Stimulated activated naive CD8-positive, alpha-beta T cell treated with anti-CD3 and anti-CD28 coated beads, Interleukin-15, amount 100 ng/mL, for 72 hours (primary cell): Measurements from ENCODE around the gene DENND5B.
"Not testable (repeated sequence)": the region's sequence is repeated elsewhere in the genome, so short reads cannot be mapped to it uniquely, and the experiment has no call there.

Experiments
- ATAC-seq: fragments of 150-1000 bp; cut with Tn5 transposase; 2 replicates; pipeline ENCODE4 v1.10.0; 2021; ENCODE audit warnings: mild to moderate bottlenecking, moderate library complexity
- DNase-seq, 2 donors: peaks; one replicate each; pipeline ENCODE4 v3.0.0; 2021 to 2022
- H3K27ac Mint-ChIP-seq, 2 donors: one replicate each; pipeline ENCODE4 v1.8.0; 2022; ENCODE audit warnings: mild to moderate bottlenecking in 2 of 2, mixed read lengths in 2 of 2, moderate library complexity in 2 of 2
- H3K27me3 Mint-ChIP-seq: one replicate; pipeline ENCODE4 v1.8.0; 2022; ENCODE audit warnings: mixed read lengths
- H3K4me1 Mint-ChIP-seq: one replicate; pipeline ENCODE4 v1.8.0; 2022; ENCODE audit warnings: mild to moderate bottlenecking, mixed read lengths
- H3K4me3 Mint-ChIP-seq, 2 donors: one replicate each; pipeline ENCODE4 v1.8.0; 2022; ENCODE audit warnings: mild to moderate bottlenecking in 2 of 2, mixed read lengths in 2 of 2, moderate library complexity in 1 of 2
- H3K9me3 Mint-ChIP-seq, 2 donors: one replicate each; pipeline ENCODE4 v1.8.0; 2022; ENCODE audit warnings: mixed read lengths in 2 of 2

Gene DENND5B

DNA sequence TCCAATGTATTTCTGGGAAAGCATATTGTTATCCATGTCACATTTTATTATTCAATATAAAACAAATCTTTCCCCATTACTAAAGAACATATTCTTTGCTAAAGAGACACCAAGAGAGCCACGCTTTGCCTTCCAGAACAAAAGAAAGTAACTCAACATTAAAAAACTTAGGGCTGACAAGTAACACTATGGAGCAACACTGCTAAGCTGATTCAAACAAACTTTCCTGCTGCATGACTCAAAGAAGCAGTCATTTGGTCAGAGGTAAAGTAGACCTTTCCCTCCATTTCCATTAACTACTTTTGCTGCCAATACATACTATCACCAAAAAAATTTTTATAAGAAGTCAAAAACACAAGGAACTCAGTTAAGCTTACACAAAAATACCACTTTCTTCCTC lies 83.0 kb downstream of the DENND5B start:
- ATAC-seq (no peak), DNase-seq (no peak)
- Mint-ChIP-seq H3K27ac (no peak overlapping the region), H3K4me1 (no peaks in the 10 kb centered on the region), H3K27me3 (no peaks in the 10 kb centered on the region), H3K4me3 (no peak overlapping the region), H3K9me3 (peaks cover 0 to 7% of the 10 kb centered on the region in 2 donors)

DNA sequence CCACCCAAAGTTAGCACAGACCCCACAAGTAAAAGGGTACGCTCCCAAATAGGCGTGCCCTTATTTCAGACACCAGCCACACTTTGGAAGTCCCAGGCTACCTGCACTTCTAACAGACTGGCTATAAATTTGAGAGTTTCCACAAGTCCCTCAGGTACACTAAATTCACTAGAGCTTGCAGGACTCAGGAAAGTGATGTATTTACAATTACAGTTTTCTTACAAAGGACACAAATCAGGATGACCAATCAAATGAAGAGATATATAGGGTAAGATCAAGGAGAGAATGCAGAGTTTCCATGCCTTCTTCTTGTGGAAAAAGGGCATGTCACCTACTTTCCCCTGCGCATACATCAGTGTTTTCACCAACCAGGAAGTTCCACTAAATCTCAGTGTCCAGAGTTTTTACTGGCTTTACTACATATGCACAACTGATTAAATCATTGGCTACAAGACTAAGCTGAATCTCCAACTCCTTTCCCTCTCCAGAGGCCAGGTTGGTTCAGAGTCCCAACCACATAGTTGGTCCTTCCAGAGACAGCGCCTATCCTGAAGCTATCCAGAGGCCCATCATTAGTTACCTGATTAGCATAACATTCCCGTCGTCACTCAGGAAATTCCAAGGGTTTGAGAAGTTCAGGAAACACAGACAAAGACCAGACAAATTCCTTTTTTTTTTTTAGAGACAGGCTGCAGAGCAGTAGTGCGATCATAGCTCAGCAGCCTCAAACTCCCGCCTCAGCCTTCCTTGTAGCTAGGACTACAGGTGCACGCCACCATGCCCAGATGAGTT lies 84.2 kb downstream of the DENND5B start:
- no peak for ATAC-seq
- H3K4me1 Mint-ChIP-seq: no peaks in the 10 kb centered on the region
- DNase-seq: no peak
- H3K4me3 Mint-ChIP-seq: no peak overlapping the region
- peaks cover 0 to 7% of the 10 kb centered on the region in 2 donors for H3K9me3 Mint-ChIP-seq
- H3K27me3 Mint-ChIP-seq: no peaks in the 10 kb centered on the region
- H3K27ac Mint-ChIP-seq: peak overlapping the region in 1 of 2 donors; percentile 58

DNA sequence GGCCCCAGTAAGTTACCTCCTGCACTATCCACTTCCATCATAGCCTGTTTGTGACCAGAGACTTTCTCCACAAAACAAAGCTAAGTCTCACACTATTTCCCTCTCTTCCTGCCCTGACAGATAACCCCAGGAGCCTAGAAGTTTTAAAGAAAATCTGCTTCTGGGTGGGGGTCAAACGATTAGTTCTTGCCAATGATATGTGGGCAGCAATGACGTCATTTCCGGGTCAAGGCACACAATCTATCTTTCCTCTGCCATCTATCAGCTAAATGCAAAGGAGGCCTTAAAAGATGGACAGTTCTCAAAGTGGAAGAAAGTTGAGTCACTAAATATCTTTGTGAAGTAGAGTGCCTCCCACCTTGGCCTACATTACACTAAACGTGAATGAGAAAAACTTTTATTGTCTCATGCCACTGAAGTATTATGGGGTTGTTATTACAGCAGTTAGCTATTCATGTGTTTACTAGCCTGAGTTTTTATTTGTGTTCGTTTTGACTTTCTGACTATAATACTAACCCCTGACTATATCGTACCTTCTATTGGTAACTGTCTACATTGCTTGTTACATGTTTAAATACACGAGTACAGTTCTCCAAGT lies 86.2 kb downstream of the DENND5B start:
- DNase-seq (no peak), ATAC-seq (no peak)
- no peak overlapping the region for H3K27ac Mint-ChIP-seq
- H3K27me3 Mint-ChIP-seq: no peaks in the 10 kb centered on the region
- H3K9me3 Mint-ChIP-seq: peaks cover 0 to 7% of the 10 kb centered on the region in 2 donors
- H3K4me3 Mint-ChIP-seq: no peak overlapping the region
- H3K4me1 Mint-ChIP-seq: no peaks in the 10 kb centered on the region

DNA sequence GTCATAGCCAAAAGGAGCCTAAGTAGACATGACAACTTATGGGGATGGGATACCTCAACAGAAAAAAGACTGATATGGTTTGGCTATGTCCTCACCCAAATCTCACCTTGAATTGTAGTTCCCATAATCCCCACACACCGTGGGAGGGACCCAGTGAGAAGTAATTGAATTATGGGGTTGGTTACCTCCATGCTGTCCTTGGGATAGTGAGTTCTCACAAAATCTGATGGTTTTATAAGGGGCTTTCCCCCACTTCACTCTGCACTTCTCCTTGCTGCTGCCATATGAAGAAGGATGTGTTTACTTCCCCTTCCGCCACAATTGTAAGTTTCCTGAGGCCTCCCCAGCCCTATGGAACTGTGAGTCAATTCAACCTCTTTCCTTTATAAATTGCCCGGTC lies 89.9 kb downstream of the DENND5B start:
- not testable (repeated sequence) for H3K4me3 Mint-ChIP-seq, H3K27ac Mint-ChIP-seq, ATAC-seq, H3K9me3 Mint-ChIP-seq, H3K4me1 Mint-ChIP-seq, H3K27me3 Mint-ChIP-seq, DNase-seq

DNA sequence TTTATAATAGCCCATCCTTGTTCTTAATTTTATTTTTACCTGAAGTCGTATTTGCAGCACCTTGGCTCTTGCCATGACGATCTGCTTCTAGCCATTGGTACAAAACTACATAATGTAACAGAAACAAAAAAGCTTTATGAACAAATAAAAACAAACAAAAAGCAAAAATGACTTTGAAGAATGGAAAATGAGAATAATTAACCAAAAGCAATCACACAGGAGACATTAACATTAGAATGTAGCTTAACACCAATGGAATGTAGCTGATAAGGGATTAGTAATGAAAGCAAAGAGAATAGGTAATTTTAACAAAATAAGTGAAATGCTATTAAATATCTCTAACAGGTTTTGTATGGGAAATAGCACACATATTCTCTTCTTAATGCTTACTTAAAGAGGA lies 91.4 kb downstream of the DENND5B start:
- ATAC-seq: no peak
- no peak overlapping the region for H3K4me3 Mint-ChIP-seq
- DNase-seq: no peak
- H3K27ac Mint-ChIP-seq: no peak overlapping the region
- H3K9me3 Mint-ChIP-seq: peaks cover 0 to 3% of the 10 kb centered on the region in 2 donors
- H3K27me3 Mint-ChIP-seq: peaks cover 7% of the 10 kb centered on the region
- no peaks in the 10 kb centered on the region for H3K4me1 Mint-ChIP-seq

DNA sequence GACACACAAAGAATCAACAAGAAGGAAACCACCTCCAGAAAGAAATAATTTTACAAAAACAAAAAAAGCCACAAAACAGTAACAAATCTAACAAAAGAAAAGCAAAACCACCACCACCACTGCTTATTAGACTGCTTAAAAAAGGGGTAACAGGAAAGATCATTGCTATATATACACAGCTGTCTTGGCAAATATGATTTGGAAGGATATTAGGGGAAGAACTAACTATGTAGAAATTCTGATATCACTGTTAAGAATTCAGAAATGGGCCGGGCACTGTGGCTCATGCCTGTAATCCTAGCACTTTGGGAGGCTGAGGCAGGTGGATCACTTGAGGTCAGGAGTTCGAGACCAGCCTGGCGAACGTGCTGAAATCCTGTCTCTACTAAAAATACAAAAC lies 92.5 kb downstream of the DENND5B start:
- peaks cover 7% of the 10 kb centered on the region for H3K27me3 Mint-ChIP-seq
- DNase-seq (no peak), ATAC-seq (no peak)
- no peak overlapping the region for H3K4me3 Mint-ChIP-seq
- H3K4me1 Mint-ChIP-seq: no peaks in the 10 kb centered on the region
- H3K27ac Mint-ChIP-seq: no peak overlapping the region
- no peaks in the 10 kb centered on the region for H3K9me3 Mint-ChIP-seq

DNA sequence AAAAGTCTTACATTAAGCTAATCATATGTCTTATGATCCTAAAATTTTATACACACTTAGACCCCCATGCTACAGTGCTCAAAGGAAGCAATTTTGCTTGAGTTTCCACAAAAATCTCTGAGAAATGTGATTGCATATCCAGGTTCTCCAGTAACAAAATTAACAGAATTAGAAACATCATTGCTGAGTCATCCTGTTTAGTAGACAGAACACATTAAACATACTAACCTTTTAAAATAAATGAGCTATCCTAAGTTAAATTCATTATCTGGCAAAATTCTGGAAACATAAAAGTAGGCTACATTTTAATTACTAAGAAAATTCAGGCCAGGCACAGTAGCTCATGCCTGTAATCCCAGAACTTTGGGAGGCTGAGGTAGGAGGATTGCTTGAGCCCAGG lies 94.7 kb downstream of the DENND5B start:
- H3K9me3 Mint-ChIP-seq: no peaks in the 10 kb centered on the region
- peaks cover 7% of the 10 kb centered on the region for H3K27me3 Mint-ChIP-seq
- no peaks in the 10 kb centered on the region for H3K4me1 Mint-ChIP-seq
- ATAC-seq (no peak), DNase-seq (no peak)
- H3K4me3 Mint-ChIP-seq: no peak overlapping the region
- no peak overlapping the region for H3K27ac Mint-ChIP-seq

DNA sequence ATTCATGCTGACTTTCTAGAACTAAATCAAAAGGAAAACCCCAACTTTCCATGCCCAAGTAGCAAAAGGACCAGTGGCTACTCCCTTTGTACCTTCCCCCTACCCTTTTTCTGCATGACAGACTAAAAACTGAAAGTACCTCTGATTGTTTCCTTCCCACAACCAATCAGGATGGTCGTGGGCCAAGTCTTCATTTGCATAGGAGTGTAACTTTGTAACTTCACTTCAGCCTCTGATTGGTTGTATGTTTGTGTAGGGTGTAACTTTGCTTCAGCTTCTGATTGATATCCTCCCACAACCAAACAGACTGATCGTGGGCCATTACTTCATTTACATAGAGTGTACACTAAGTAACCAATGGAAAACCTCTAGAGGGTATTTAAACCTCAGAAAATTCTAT lies 96.5 kb downstream of the DENND5B start:
- H3K4me3 Mint-ChIP-seq: no peak overlapping the region
- no peak overlapping the region for H3K27ac Mint-ChIP-seq

DNA sequence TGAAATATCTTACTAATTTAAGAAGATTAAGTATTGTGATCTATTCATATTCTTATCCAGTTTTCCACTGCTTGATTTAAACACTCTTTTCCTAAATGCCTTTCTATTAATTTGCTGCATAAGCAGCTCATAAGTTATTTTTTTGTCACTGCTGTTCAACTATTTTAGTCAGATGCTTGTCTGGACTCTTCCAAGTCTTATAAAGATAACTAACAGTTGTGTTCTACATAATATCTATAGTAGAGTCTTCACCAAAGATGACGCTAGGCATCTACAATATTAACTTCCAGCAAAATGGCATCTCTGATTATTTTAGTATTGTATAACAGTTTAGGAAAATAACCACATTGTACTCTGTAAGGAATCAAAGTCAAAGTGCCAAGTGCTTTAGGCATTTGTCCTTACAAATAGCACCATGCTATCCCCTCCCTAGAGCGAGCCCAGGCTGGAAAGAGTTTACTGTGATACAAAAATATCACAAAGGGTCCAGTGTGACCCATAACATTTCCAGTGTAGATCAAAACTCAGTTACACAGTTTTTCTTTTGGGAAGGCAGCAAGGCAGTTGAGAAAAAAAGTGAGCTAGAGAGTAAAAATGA lies 98.2 kb downstream of the DENND5B start:
- DNase-seq: no peak
- H3K27ac Mint-ChIP-seq: no peak overlapping the region
- H3K4me1 Mint-ChIP-seq: no peaks in the 10 kb centered on the region
- no peaks in the 10 kb centered on the region for H3K9me3 Mint-ChIP-seq
- H3K4me3 Mint-ChIP-seq: no peak overlapping the region
- ATAC-seq: no peak
- no peaks in the 10 kb centered on the region for H3K27me3 Mint-ChIP-seq

More for the DNA sequence above, 96.5 kb downstream of the DENND5B start:
- DNase-seq: no peak
- Mint-ChIP-seq H3K27me3 (peaks cover 7% of the 10 kb centered on the region), H3K9me3 (no peaks in the 10 kb centered on the region), H3K4me1 (no peaks in the 10 kb centered on the region)
- no peak for ATAC-seq

DNA sequence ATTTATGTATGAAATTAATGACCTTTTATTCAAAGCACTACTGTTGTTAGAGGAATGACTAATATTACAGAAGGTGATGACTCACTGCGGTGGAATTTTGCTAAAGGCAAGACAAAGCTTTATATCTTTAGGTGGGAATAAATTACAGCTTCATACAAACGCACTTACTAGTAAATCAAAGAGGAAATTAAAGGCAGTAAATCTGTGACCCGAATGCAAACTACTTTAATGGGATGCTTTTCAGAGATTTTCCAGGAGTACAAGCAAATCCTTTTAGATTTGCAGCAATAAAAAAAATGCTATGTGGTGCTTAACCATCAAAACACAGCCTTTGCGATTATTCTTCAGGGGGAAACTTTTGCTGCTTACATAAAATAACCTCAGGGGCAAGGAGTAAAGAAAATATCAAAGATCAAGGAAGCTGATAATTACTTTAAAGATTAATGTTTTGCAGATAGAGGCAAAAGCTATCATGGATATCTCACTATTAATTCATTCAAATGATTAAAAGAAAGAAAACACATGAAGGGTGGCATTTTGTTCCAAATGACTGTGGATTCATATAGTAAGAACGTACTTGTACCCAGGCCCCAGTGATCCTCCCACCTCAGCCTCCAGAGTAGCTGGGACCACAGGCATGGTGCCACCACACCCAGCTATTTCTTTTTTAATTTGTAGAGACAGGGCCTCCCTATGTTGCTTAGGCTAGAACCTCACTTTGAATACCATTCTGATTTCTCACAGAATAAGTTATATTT lies 98.9 kb downstream of the DENND5B start:
- no peaks in the 10 kb centered on the region for H3K4me1 Mint-ChIP-seq
- H3K9me3 Mint-ChIP-seq: no peaks in the 10 kb centered on the region
- DNase-seq (no peak), ATAC-seq (no peak)
- no peaks in the 10 kb centered on the region for H3K27me3 Mint-ChIP-seq
- H3K27ac Mint-ChIP-seq: no peak overlapping the region
- no peak overlapping the region for H3K4me3 Mint-ChIP-seq

DNA sequence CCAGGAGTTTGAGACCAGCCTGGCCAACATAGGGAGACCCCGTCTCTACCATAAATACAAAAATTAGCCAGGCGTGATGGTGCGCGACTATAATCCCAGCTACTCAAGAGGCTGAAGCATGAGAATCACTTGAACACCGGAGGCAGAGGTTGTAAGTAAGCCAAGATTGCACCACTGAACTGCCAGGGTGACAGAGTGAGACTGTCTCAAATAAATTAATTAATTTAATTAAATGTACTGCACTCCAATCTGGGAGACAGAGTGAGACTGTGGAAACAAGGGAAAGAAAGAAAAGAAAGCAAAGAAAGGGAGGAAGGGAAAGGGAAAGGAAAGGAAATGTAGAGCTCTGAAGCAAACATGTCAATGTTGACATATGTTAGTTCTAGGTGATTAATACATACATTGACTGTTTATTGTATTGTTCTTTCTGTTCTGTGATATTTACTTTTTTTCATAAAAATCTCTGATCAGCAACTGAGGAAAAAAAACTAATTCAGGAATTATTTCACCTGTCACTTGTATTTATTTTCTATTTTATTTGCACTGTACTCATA lies 99.6 kb downstream of the DENND5B start:
- no peak overlapping the region for H3K4me3 Mint-ChIP-seq
- DNase-seq (no peak), ATAC-seq (no peak)
- H3K27ac Mint-ChIP-seq: no peak overlapping the region
- H3K9me3 Mint-ChIP-seq: no peaks in the 10 kb centered on the region
- no peaks in the 10 kb centered on the region for H3K4me1 Mint-ChIP-seq
- no peaks in the 10 kb centered on the region for H3K27me3 Mint-ChIP-seq

DNA sequence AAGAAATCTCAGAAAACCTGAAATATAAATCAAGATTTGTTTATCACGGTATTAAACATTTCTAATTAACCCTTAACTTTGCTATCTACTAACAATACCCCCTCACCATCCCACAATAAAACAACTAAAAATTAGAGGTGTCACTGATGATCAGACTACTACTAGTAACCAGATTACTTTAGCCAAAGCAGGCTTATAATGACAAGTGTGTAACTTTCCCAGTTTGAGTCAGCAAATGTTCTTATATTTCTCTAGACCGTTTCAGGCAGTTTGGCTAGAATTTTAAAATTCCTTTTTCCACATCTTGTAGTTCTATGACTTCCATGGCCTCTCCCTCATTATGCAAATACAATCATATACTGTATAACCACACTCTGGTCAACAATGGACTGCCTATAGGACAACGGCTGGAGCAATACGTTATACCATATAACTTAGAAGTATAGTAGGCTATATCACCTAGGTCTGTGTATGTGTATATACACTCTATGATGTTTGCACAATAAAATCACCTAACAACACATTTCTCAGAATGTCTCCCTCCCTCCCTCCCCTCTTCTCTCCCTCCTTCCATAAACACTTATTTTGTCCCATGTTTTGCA lies 102.1 kb downstream of the DENND5B start:
- DNase-seq (no peak), ATAC-seq (no peak)
- no peaks in the 10 kb centered on the region for H3K27me3 Mint-ChIP-seq
- H3K4me3 Mint-ChIP-seq: no peak overlapping the region
- no peak overlapping the region for H3K27ac Mint-ChIP-seq
- H3K9me3 Mint-ChIP-seq: no peaks in the 10 kb centered on the region
- H3K4me1 Mint-ChIP-seq: no peaks in the 10 kb centered on the region

DNA sequence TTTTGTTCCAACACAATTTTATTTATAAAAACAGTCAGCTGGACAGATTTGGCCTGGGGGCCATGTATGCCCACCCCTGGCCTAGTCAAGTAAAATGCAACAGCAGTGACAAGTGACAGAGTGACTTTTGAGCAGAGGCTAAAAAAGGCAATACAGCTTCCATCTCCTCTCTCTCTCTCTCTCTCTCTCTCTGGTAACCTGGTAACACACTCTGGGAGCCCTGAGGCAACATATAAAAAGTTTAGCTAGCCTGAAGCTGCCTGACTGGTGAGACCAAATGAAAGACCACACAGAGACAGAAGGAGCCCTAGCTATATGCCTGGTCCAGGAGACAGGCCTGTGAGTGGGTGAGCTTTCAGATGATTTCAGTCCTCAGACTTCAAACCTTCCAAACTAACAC lies 105.4 kb downstream of the DENND5B start:
- Mint-ChIP-seq H3K4me1 (no peaks in the 10 kb centered on the region), H3K9me3 (no peaks in the 10 kb centered on the region), H3K27me3 (no peaks in the 10 kb centered on the region), H3K4me3 (no peak overlapping the region), H3K27ac (no peak overlapping the region)
- no peak for DNase-seq
- ATAC-seq: no peak

DNA sequence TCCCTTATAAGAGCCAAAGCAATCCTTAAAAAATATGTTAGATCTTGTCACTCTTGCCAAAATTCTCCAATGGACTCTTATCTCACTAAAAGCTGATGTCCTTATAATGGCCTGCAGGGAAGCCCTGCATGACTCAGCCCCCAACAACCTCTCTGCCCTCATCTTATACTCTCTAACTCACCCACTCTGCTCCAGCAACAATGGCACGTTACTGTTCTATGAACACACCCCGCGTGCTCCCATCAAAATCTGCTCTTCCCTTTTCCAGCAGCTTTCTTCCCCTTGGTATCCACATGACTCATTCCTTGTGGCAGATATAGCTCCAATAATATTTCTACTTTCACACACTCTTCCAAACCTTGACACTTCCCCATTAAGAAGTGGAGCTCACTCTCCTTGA lies 108.1 kb downstream of the DENND5B start:
- no peaks in the 10 kb centered on the region for H3K9me3 Mint-ChIP-seq
- H3K4me3 Mint-ChIP-seq: no peak overlapping the region
- no peaks in the 10 kb centered on the region for H3K27me3 Mint-ChIP-seq
- H3K27ac Mint-ChIP-seq: no peak overlapping the region
- ATAC-seq (no peak), DNase-seq (no peak)
- no peaks in the 10 kb centered on the region for H3K4me1 Mint-ChIP-seq

DNA sequence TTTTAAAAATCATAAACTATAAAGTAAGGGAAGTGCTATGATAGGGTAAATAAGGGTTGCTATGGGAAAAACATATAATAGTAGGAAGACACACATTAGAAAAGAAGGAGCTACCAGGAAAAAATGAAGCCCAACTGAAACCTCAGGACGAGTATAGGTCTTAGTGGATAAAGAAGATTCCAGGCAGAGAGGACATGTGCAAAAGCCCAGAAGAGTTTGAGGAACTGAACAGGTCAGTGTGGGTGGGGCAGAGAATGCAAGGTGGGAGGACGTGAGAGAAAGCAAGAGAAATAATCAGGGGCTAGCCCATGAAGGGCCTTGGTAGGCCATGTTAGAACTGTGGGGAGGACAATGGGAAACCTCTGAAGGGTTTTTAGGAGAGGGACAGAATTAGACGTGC lies 109.5 kb downstream of the DENND5B start:
- Mint-ChIP-seq H3K27me3 (no peaks in the 10 kb centered on the region), H3K4me3 (no peak overlapping the region), H3K4me1 (no peaks in the 10 kb centered on the region), H3K9me3 (no peaks in the 10 kb centered on the region), H3K27ac (no peak overlapping the region)
- ATAC-seq (no peak), DNase-seq (no peak)
